GM23338 (cell line): ENCODE measurements around the gene TWF2.

Experiments used
- CTCF ChIP-seq, 2 experiments: fragments of 200-600 bp in 1 of 2; sonication (generic) in 1 of 2; conservative IDR thresholded peaks; 2 replicates each; pipeline versions ENCODE4 v1.5.1 to v1.6.1; 2016 to 2017; ENCODE audit warnings: antibody characterized with exemption in 2 of 2, low read depth in 2 of 2, mild to moderate bottlenecking in 2 of 2, moderate library complexity in 1 of 2
- EZH2 ChIP-seq: fragments of 200-600 bp; sonication (generic); IDR thresholded peaks from one replicate; pipeline ENCODE4 v1.8.0; 2017; ENCODE audit warnings: antibody characterized with exemption, mild to moderate bottlenecking, low read depth; ENCODE audit not compliant: unreplicated experiment
- POLR2AphosphoS5 ChIP-seq: IDR thresholded peaks from 2 replicates; pipeline ENCODE4 v1.6.1; 2016; ENCODE audit warnings: antibody characterized with exemption, low read depth

- no peak for TF ChIP-seq POLR2AphosphoS5
- no peak for TF ChIP-seq CTCF (conservative IDR thresholded peaks at IDR 0.05; ENCODE audit: low read depth in 2 of 2)
- no peak for TF ChIP-seq EZH2
Observed at GRCh38 chr3:52185837-52186236, 53.1 kb downstream of the TWF2 start.
